HepG2 (cell line): Measurements from ENCODE around the gene MISP3. TPM values are rescaled to one million over a fixed set of nuclear protein-coding genes. Genes with fewer than 3 reads are reported as not detected.

Source experiments
- CHD2 ChIP-seq: IDR thresholded peaks from 2 replicates; pipeline ENCODE4 v1.6.1; 2011; ENCODE audit warnings: low read depth, low read length, improper control_type of control experiment
- EED ChIP-seq: sonication (generic); formaldehyde crosslinking; IDR thresholded peaks from 2 replicates; pipeline ENCODE4 v1.5.0; 2020; ENCODE audit warnings: mild to moderate bottlenecking, missing genetic modification reagents
- FLYWCH1 ChIP-seq: sonication (generic); formaldehyde crosslinking; IDR thresholded peaks from 2 replicates; pipeline ENCODE4 v1.8.1; 2023; ENCODE audit warnings: mild to moderate bottlenecking, missing genetic modification reagents
- FOXC1 ChIP-seq: sonication (generic); formaldehyde crosslinking; IDR thresholded peaks from 2 replicates; pipeline ENCODE4 v1.8.0; 2022; ENCODE audit warnings: mild to moderate bottlenecking, missing genetic modification reagents, borderline replicate concordance
- FOXO1 ChIP-seq: sonication (generic); formaldehyde crosslinking; IDR thresholded peaks from 2 replicates; pipeline ENCODE4 v1.4.0; 2020; ENCODE audit warnings: missing genetic modification reagents
- GTF2F1 ChIP-seq: fragments of 150-350 bp; IDR thresholded peaks from 2 replicates; pipeline ENCODE4 v1.6.1; 2014; ENCODE audit warnings: low read length
- HINFP ChIP-seq: sonication (generic); formaldehyde crosslinking; IDR thresholded peaks from 2 replicates; pipeline ENCODE4 v1.4.0; 2020; ENCODE audit warnings: low read depth, mild to moderate bottlenecking, missing genetic modification reagents
- HOXA3 ChIP-seq: sonication (generic); formaldehyde crosslinking; IDR thresholded peaks from 2 replicates; pipeline ENCODE4 v1.5.0; 2020; ENCODE audit warnings: missing genetic modification reagents
- KDM4B ChIP-seq: sonication (generic); formaldehyde crosslinking; IDR thresholded peaks from 2 replicates; pipeline ENCODE4 v1.4.0; 2020; ENCODE audit warnings: missing genetic modification reagents
- KDM5B ChIP-seq: sonication (generic); formaldehyde crosslinking; IDR thresholded peaks from 2 replicates; pipeline ENCODE4 v1.4.0; 2020; ENCODE audit warnings: missing genetic modification reagents, mild to moderate bottlenecking, borderline replicate concordance
- MAFF ChIP-seq: IDR thresholded peaks from 2 replicates; pipeline ENCODE4 v1.6.1; 2011; ENCODE audit warnings: low read depth, low read length, improper control_type of control experiment
- MTF1 ChIP-seq: sonication (generic); formaldehyde crosslinking; IDR thresholded peaks from 2 replicates; pipeline ENCODE4 v1.5.0; 2020; ENCODE audit warnings: missing genetic modification reagents
- MXD3 ChIP-seq: IDR thresholded peaks from 2 replicates; pipeline ENCODE4 v1.6.1; 2016; ENCODE audit warnings: mild to moderate bottlenecking, missing biosample characterization, missing genetic modification reagents
- NR2F6 ChIP-seq, 2 experiments: IDR thresholded peaks; 2 replicates each; pipeline ENCODE4 v1.6.1; 2016; ENCODE audit warnings: antibody characterized with exemption in 1 of 2, mild to moderate bottlenecking in 1 of 2
- PATZ1 ChIP-seq: sonication (generic); formaldehyde crosslinking; IDR thresholded peaks from 2 replicates; pipeline ENCODE4 v1.4.0; 2020; ENCODE audit warnings: missing genetic modification reagents
- PAX8 ChIP-seq: sonication (generic); formaldehyde crosslinking; IDR thresholded peaks from 2 replicates; pipeline ENCODE4 v1.8.0; 2022; ENCODE audit warnings: mild to moderate bottlenecking, missing genetic modification reagents, borderline replicate concordance
- PHF20 ChIP-seq: sonication (generic); formaldehyde crosslinking; IDR thresholded peaks from 2 replicates; pipeline ENCODE4 v1.5.0; 2020; ENCODE audit warnings: mild to moderate bottlenecking, missing genetic modification reagents
- PLRG1 ChIP-seq: fragments of 450-650 bp; conservative IDR thresholded peaks from 2 replicates; pipeline ENCODE4 v1.6.1; 2016
- POLR2A ChIP-seq, 2 experiments: IDR thresholded peaks; 2 replicates each; pipeline ENCODE4 v1.6.1; 2011; ENCODE audit warnings: low read depth in 2 of 2, low read length in 2 of 2, mild to moderate bottlenecking in 1 of 2, moderate library complexity in 1 of 2; ENCODE audit not compliant: insufficient read depth in 1 of 2
- SPEN ChIP-seq: sonication (generic); formaldehyde crosslinking; IDR thresholded peaks from 2 replicates; pipeline ENCODE4 v1.5.1; 2020; ENCODE audit warnings: low read depth, mild to moderate bottlenecking, missing genetic modification reagents
- TGIF2 ChIP-seq: IDR thresholded peaks from 2 replicates; pipeline ENCODE4 v1.6.1; 2016; ENCODE audit warnings: control low read depth, missing compliant biosample characterization
- THAP11 ChIP-seq: IDR thresholded peaks from 2 replicates; pipeline ENCODE4 v1.6.1; 2016; ENCODE audit warnings: missing biosample characterization, missing genetic modification reagents
- THAP8 ChIP-seq: sonication (generic); formaldehyde crosslinking; IDR thresholded peaks from 2 replicates; pipeline ENCODE4 v1.5.1; 2020; ENCODE audit warnings: missing genetic modification reagents, mild to moderate bottlenecking, borderline replicate concordance
- TMF1 ChIP-seq: sonication (generic); formaldehyde crosslinking; IDR thresholded peaks from 2 replicates; pipeline ENCODE4 v1.8.1; 2022; ENCODE audit warnings: low read depth, missing genetic modification reagents
- XBP1 ChIP-seq: sonication (generic); formaldehyde crosslinking; IDR thresholded peaks from 2 replicates; pipeline ENCODE4 v1.5.0; 2020; ENCODE audit warnings: missing genetic modification reagents
- ZNF510 ChIP-seq: sonication (generic); formaldehyde crosslinking; IDR thresholded peaks from 2 replicates; pipeline ENCODE4 v1.4.0; 2020; ENCODE audit warnings: low read depth, mild to moderate bottlenecking, missing genetic modification reagents
- ZNF558 ChIP-seq: sonication (generic); formaldehyde crosslinking; IDR thresholded peaks from 2 replicates; pipeline ENCODE4 v1.9.0; 2022; ENCODE audit warnings: mild to moderate bottlenecking, missing genetic modification reagents, borderline replicate concordance
- polyA plus RNA-seq, 8 experiments: library from polyadenylated mRNA; depleted of rRNA in 3 of 8; stranded (reverse) in 7 of 8; unstranded in 1 of 8; fragments of >200 nt; fragmentation: Illumina TruSeq in 4 of 8; extraction: Trizol in 4 of 8; gene quantifications; 2 replicates each; pipeline versions ENCODE4 v1.2.1 to v1.2.3, GENCODE V29; 2011 to 2016; ENCODE audit warnings: low read depth in 4 of 8, missing spikeins in 1 of 8, mixed read lengths in 1 of 8; ENCODE audit not compliant: insufficient read depth in 1 of 8
- total RNA-seq, 5 experiments: library from RNA; depleted of rRNA; stranded (reverse); fragments of >200 nt; fragmentation: Illumina TruSeq; extraction: Trizol; gene quantifications; 2 replicates each; pipeline ENCODE4 v1.2.3, GENCODE V29; 2016; ENCODE audit warnings: low read depth in 1 of 5

Gene MISP3
- total and polyA plus RNA-seq, 2 of the 13 experiments (the other 11 are each of a cell fraction or from before 2014, with no cell fraction given) = 2.5 to 5.4 TPM

GRCh38 chr19:14118165-14119051 is 45.8 kb downstream of the MISP3 start (continued):
- TF ChIP-seq HINFP (CRISPR knock-in tag) = 0 out of 2 replicates have a peak, but pooled peaks have one; percentile 4
- TF ChIP-seq EED (CRISPR knock-in tag) = 0 out of 2 replicates have a peak, but pooled peaks have one; percentile 21
- no peak for TF ChIP-seq ZNF510 (CRISPR knock-in tag)
- 0 out of 2 replicates have a peak, but pooled peaks have one; percentile 20 for TF ChIP-seq KDM4B
- no peak for TF ChIP-seq MTF1 (CRISPR knock-in tag)
- TF ChIP-seq PHF20 (CRISPR knock-in tag) = peak; percentile 60; the same call in 1 of the 2 replicates
- TF ChIP-seq HOXA3 = peak; percentile 15; the same call in 1 of the 2 replicates
- no peak for TF ChIP-seq MAFF
- TF ChIP-seq TGIF2 (CRISPR knock-in tag) = peak; percentile 44; the same call in 1 of the 2 replicates
- TF ChIP-seq THAP11 (CRISPR knock-in tag) = peak; percentile 40; the same call in 1 of the 2 replicates
- no peak for TF ChIP-seq TMF1 (CRISPR knock-in tag)
- TF ChIP-seq XBP1 = no peak
- TF ChIP-seq POLR2A (IDR thresholded peaks at IDR 0.05; ENCODE audit: insufficient read depth in 1 of 2, low read depth in 2 of 2, low read length in 2 of 2) = peak; percentile 57 to 74
- TF ChIP-seq PAX8 = no peak
- TF ChIP-seq PATZ1 = peak; percentile 97
- TF ChIP-seq NR2F6 (IDR thresholded peaks at IDR 0.05) = no peak; the same call in 1 of the 2 replicates
- TF ChIP-seq NR2F6 (CRISPR knock-in tag; IDR thresholded peaks at IDR 0.05) = peak; percentile 17; the same call in 1 of the 2 replicates
- TF ChIP-seq SPEN (CRISPR knock-in tag) = peak; percentile 62; the same call in 1 of the 2 replicates
- no peak; the same call in 1 of the 2 replicates for TF ChIP-seq FOXO1 (CRISPR knock-in tag)
- TF ChIP-seq KDM5B (CRISPR knock-in tag) = peak; percentile 73
- 0 out of 2 replicates have a peak, but pooled peaks have one; percentile 2 for TF ChIP-seq THAP8 (CRISPR knock-in tag)
- no peak for TF ChIP-seq CHD2
- no peak for TF ChIP-seq FLYWCH1 (CRISPR knock-in tag)
- TF ChIP-seq FOXC1 = 0 out of 2 replicates have a peak, but pooled peaks have one; percentile 46
- no peak for TF ChIP-seq PLRG1
- TF ChIP-seq ZNF558 (CRISPR knock-in tag) = no peak
- peak; percentile 39; the same call in 1 of the 2 replicates for TF ChIP-seq MXD3 (CRISPR knock-in tag)
- no peak for TF ChIP-seq GTF2F1
